Gastroesophageal sphincter (tissue), 3 donors: ENCODE results near the gene SAE1.

Experiments used
- EP300 ChIP-seq: sonication (generic); formaldehyde crosslinking; IDR thresholded peaks from one replicate; pipeline ENCODE4 v1.6.1; 2017; ENCODE audit warnings: antibody characterized with exemption, mild to moderate bottlenecking
- POLR2A ChIP-seq, 2 donors: fragments of 450-650 bp; IDR thresholded peaks; one replicate each; pipeline ENCODE4 v1.6.1; 2017; ENCODE audit warnings: antibody characterized with exemption in 2 of 2, mild to moderate bottlenecking in 2 of 2, moderate library complexity in 1 of 2
- POLR2AphosphoS5 ChIP-seq: sonication (generic); formaldehyde crosslinking; IDR thresholded peaks from one replicate; pipeline ENCODE4 v1.6.1; 2017; ENCODE audit warnings: antibody characterized with exemption
- TF ChIP-seq, protein P1 (sequence below), 4 experiments: fragments of 200-600 bp in 2 of 4; fragments of 450-650 bp in 2 of 4; sonication (generic) in 1 of 4; IDR thresholded peaks; one replicate each; pipeline ENCODE4 v1.5.1; 2017 to 2019; ENCODE audit warnings: antibody characterized with exemption in 4 of 4, mild to moderate bottlenecking in 2 of 4, moderate library complexity in 2 of 4

DNA sequence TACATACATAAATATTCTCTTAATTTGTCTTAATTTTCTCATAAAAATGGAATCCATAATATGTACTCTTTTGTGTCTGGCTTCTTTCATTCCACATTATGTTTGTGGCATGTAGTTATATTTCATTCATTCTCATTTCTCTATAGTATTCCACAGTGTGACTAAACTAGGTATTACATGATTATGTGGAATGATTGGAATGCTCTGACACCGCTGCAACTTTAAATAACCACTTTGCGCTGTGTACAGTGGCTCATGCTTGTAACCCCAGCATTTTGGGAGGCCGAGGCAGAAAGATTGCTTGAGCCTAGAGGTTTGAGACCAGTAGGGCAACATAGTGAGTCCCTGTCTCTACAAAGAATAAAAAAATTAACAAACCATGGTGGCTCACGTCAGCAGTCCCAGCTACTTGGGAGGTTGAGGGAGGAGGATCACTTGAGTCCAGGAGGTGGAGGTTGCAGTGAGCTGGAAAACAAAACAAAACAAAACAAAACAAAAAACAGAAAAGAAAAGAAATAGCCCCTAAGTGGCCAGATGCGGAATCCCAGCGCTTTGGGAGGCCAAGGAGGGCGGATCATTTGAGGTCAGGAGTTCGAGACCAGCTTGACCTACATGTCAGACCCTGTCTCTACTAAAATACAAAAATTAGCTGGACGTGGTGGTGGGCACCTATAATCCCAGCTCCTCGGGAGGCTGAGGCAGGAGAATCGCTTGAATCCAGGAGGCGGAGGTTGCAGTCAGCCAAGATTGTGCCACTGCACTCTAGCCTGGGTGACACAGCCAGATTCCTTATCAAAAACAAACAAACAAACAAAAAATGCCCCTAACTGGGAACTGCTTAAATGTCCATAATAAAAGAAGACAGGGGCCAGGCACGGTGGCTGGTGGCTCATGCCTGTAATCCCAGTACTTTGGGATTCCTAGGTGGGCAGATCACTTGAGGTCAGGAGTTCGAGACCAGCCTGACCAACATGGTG lies 8.0 kb upstream of the SAE1 start:
- TF ChIP-seq, protein P1, sequence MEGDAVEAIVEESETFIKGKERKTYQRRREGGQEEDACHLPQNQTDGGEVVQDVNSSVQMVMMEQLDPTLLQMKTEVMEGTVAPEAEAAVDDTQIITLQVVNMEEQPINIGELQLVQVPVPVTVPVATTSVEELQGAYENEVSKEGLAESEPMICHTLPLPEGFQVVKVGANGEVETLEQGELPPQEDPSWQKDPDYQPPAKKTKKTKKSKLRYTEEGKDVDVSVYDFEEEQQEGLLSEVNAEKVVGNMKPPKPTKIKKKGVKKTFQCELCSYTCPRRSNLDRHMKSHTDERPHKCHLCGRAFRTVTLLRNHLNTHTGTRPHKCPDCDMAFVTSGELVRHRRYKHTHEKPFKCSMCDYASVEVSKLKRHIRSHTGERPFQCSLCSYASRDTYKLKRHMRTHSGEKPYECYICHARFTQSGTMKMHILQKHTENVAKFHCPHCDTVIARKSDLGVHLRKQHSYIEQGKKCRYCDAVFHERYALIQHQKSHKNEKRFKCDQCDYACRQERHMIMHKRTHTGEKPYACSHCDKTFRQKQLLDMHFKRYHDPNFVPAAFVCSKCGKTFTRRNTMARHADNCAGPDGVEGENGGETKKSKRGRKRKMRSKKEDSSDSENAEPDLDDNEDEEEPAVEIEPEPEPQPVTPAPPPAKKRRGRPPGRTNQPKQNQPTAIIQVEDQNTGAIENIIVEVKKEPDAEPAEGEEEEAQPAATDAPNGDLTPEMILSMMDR (IDR thresholded peaks at IDR 0.05) = peak in 1 of 4 experiments; percentile 4
- TF ChIP-seq POLR2A (IDR thresholded peaks at IDR 0.05) (no peak), EP300 (no peak), POLR2AphosphoS5 (no peak)
